Astrocyte (in vitro differentiated cells and primary cell): ENCODE measurements around the gene OR10X1.

Experiments
- CTCF ChIP-seq: IDR thresholded peaks from 2 replicates; pipeline ENCODE4 v1.5.1; 2011; ENCODE audit warnings: low read depth, mild to moderate bottlenecking, inconsistent platforms, low read length, moderate library complexity; ENCODE audit not compliant: insufficient read depth
- EZH2 ChIP-seq: IDR thresholded peaks from 2 replicates; pipeline ENCODE4 v1.6.1; 2012; ENCODE audit warnings: mild to moderate bottlenecking, low read length, inconsistent platforms; ENCODE audit not compliant: insufficient read depth

GRCh38 chr1:158600735-158601134, 21.0 kb upstream of the OR10X1 start:
- no peak for TF ChIP-seq CTCF
- TF ChIP-seq EZH2, result no peak
